ENCODE results near the gene PITHD1.

GRCh38 chr1:23772854-23773242, 5.4 kb upstream of the PITHD1 start:
- TF ChIP-seq EP300 (IDR thresholded peaks at IDR 0.05; ENCODE audit: borderline replicate concordance in 1 of 2, control insufficient read depth in 1 of 2, low read depth in 2 of 2, low read length in 2 of 2), result no peak
- TF ChIP-seq YY1 (IDR thresholded peaks at IDR 0.05; ENCODE audit: low read depth, low read length), result no peak
- TF ChIP-seq JUND (IDR thresholded peaks at IDR 0.05; ENCODE audit: low read depth, low read length), result no peak
- TF ChIP-seq CTCF (IDR thresholded peaks at IDR 0.05 in 2 of 3, conservative IDR thresholded peaks at IDR 0.05 in 1 of 3; ENCODE audit: control insufficient read depth in 2 of 3, extremely low read depth in 1 of 3, insufficient read depth in 1 of 3, low read depth in 3 of 3, low read length in 3 of 3), result no peak
- no peak for TF ChIP-seq NRF1 (conservative IDR thresholded peaks at IDR 0.05; ENCODE audit: low read depth, low read length)
- no peak for TF ChIP-seq MXI1 (IDR thresholded peaks at IDR 0.05; ENCODE audit: low read depth, low read length)
- TF ChIP-seq ATF7 (IDR thresholded peaks at IDR 0.05; ENCODE audit: low read depth), result no peak
- no peak for TF ChIP-seq POLR2AphosphoS5 (IDR thresholded peaks at IDR 0.05; ENCODE audit: low read length)

Data from GM12878 (cell line).